IMR-90 (cell line): ENCODE data around the gene NPIPA1.
"Not testable (repeated sequence)": the region's sequence is repeated elsewhere in the genome, so short reads cannot be mapped to it uniquely, and the experiment has no call there.

Experiments used
- CTCF ChIP-seq: conservative IDR thresholded peaks from 2 replicates; pipeline ENCODE4 v1.5.1; 2012; ENCODE audit warnings: mild to moderate bottlenecking, low read depth, low read length, improper control_type of control experiment
- POLR2A ChIP-seq: IDR thresholded peaks from 2 replicates; pipeline ENCODE4 v1.6.1; 2012; ENCODE audit warnings: mild to moderate bottlenecking, low read depth, low read length

DNA sequence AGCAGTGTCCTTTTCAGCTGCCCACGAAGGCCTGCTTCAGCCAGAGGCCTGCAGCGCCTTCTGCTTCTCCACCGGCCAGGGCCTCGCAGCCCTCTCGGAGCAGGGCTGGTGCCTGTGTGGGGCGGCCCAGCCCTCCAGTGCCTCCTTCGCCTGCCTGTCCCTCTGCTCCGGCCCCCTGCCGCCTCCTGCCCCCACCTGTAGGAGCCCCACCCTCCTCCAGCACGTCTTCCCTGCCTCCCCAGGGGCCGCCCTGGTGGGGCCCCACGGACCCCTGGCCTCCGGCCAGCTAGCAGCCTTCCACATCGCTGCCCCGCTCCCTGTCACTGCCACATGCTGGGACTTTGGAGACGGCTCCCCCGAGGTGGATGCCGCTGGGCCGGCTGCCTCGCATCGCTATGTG lies 18.7 kb upstream of the NPIPA1 start:
- TF ChIP-seq CTCF, POLR2A: not testable (repeated sequence)
